Measurements from ENCODE around the gene LNP1. TPM values are rescaled to one million over a fixed set of nuclear protein-coding genes. Genes with fewer than 3 reads are reported as not detected.

Gene LNP1
- total RNA-seq, 1 experiment from 2014 or later, result 10.0 TPM

GRCh38 chr3:100399341-100400071 lies 1.8 kb upstream of the LNP1 start:
- DNase-seq (ENCODE audit: low read depth), result no peak

GRCh38 chr3:100400419-100400779 lies 940 bp upstream of the LNP1 start:
- DNase-seq (ENCODE audit: low read depth), result peak; percentile 28

- DNase-seq (ENCODE audit: low read depth), result peak; percentile 58
Measured at GRCh38 chr3:100401674-100402041, 319 bp downstream of the LNP1 start.

- DNase-seq (ENCODE audit: low read depth), result peak; percentile 90
Measured at GRCh38 chr3:100402256-100402655, 917 bp downstream of the LNP1 start.

- DNase-seq (ENCODE audit: low read depth), result no peak
Measured at GRCh38 chr3:100402891-100403290, 1.6 kb downstream of the LNP1 start.

GRCh38 chr3:100403362-100404249 lies 2.3 kb downstream of the LNP1 start:
- DNase-seq (ENCODE audit: low read depth), result peak; percentile 54

GRCh38 chr3:100404250-100404548 lies 2.9 kb downstream of the LNP1 start:
- no peak for DNase-seq (ENCODE audit: low read depth)

GRCh38 chr3:100407164-100407563 lies 5.8 kb downstream of the LNP1 start:
- DNase-seq (ENCODE audit: low read depth), result no peak

GRCh38 chr3:100407977-100408532 lies 6.7 kb downstream of the LNP1 start:
- DNase-seq (ENCODE audit: low read depth), result peak; percentile 44

GRCh38 chr3:100411091-100411982 lies 10.0 kb downstream of the LNP1 start:
- no peak for DNase-seq (ENCODE audit: low read depth)

GRCh38 chr3:100412912-100413590 lies 11.7 kb downstream of the LNP1 start:
- DNase-seq (ENCODE audit: low read depth), result no peak

GRCh38 chr3:100413613-100414012 lies 12.3 kb downstream of the LNP1 start:
- no peak for DNase-seq (ENCODE audit: low read depth)

- no peak for DNase-seq (ENCODE audit: low read depth)
Measured at GRCh38 chr3:100416176-100416575, 14.8 kb downstream of the LNP1 start.

- DNase-seq (ENCODE audit: low read depth), result no peak
Measured at GRCh38 chr3:100416863-100417262, 15.5 kb downstream of the LNP1 start.

- no peak for DNase-seq (ENCODE audit: low read depth)
Measured at GRCh38 chr3:100419406-100419805, 18.1 kb downstream of the LNP1 start.

GRCh38 chr3:100420885-100421284 lies 19.5 kb downstream of the LNP1 start:
- DNase-seq (ENCODE audit: low read depth), result no peak

GRCh38 chr3:100423611-100424010 lies 22.3 kb downstream of the LNP1 start:
- no peak for DNase-seq (ENCODE audit: low read depth)

- DNase-seq (ENCODE audit: low read depth), result no peak
Measured at GRCh38 chr3:100424261-100424660, 22.9 kb downstream of the LNP1 start.

- DNase-seq (ENCODE audit: low read depth), result no peak
Measured at GRCh38 chr3:100425316-100425715, 24.0 kb downstream of the LNP1 start.

GRCh38 chr3:100426067-100426682 lies 24.8 kb downstream of the LNP1 start:
- no peak for DNase-seq (ENCODE audit: low read depth)

GRCh38 chr3:100427699-100428098 lies 26.4 kb downstream of the LNP1 start:
- DNase-seq (ENCODE audit: low read depth), result no peak

All from RPMI7951 (cell line).